Inflammatory macrophage treated with lipopolysaccharide for 4 hours (primary cell): Measurements from ENCODE around the gene TOR2A.

Source experiments
- DNase-seq: peaks from one replicate; pipeline ENCODE4 v3.0.0-alpha.2; 2020

The TOR2A gene

DNA sequence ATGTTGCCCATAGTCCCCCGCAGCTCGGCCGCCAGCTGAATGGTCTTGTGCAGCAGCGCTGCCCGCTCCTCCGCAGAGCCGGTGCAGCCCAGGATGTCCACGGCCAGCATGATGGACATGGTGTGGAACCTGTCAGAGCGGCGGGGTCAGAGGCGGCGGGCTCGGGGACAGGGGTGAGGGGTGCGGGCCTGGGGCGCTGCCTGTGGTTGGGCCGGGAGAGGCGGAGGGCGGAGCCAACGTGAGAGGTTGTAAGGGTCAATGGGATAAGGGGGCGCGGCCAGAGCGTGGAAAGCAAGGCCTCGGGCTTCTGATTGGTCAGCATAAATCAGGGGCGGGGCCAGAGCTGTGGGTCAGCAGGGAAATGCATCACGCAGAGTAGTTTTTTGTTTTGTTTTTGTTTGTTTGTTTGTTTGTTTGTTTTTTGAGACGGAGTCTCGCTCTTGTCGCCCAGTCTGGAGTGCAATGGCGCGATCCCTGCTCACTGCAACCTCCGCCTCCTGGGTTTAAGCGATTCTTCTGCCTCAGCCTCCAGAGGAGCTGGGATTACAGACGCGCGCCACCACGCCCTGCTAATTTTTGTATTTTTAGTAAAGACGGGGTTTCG is 6.8 kb upstream of the TOR2A start:
- no peak for DNase-seq

- DNase-seq: peak; percentile 38
These were observed 4.7 kb upstream of the TOR2A start for GRCh38 chr9:127739614-127740330.

DNA sequence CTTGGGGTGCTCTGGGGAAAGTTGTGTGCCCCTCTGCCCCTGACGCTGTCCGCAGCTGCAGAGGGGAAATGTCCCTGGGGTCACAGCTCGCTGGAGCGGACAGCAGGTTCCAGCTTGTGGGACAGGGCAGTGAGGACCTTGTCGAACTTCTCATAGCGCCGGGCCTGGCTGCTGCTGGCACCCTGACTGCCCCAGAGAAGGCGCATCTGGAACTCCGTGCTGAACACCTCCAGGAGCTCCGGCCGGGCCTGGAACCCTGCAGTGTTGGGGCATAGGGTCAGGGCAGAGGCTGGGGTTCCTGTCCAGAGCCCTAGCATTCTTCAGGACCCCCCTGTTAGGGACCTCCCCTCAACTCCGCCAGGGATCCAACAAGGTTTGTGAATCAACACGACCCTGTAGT is 3.6 kb upstream of the TOR2A start:
- no peak for DNase-seq

- no peak for DNase-seq
These were observed 564 bp upstream of the TOR2A start for GRCh38 chr9:127735530-127736185.

- no peak for DNase-seq
These were observed 797 bp downstream of the TOR2A start for GRCh38 chr9:127734247-127734746.

DNA sequence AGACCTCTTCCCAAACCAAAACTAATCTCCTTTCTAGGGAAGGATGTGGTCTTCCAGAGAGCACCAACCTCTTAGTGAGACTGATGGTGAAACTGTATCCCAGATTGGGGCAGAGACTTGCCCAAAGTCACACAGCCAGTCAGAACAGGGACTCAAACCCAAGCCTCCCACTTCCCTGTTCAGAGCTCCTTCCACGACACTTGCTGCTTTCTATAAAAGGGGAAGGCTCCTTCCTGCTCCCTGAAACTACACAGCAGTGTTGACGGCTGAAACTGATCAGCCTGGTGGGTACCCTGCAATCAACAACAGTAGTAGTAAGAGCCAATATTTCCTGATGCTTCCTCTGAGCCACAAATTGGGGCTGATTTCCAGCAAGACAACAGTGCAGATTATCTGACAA is 1.5 kb downstream of the TOR2A start:
- DNase-seq: peak; percentile 41

DNA sequence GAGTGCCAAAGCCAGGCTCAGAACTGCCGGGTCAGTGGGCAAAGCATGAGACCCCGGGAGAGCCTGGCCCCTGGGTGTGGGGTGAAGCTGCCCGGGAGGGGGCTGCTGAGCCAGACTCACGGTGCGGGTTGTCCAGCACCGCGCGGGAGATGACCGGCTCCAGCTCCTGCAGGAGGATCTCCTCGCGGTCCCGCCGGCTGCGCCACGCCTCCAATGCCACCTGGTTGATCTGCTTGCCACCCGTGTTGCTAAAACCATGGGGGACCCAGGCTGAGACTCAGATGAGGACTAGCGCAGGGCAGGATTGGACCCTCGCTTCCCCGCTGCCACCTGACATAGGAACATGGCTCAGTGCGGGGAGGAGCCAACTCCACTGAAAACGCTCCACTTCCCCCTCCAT is 2.6 kb downstream of the TOR2A start:
- DNase-seq: no peak

- no peak for DNase-seq
These were observed 3.2 kb downstream of the TOR2A start for GRCh38 chr9:127731938-127732337.

DNA sequence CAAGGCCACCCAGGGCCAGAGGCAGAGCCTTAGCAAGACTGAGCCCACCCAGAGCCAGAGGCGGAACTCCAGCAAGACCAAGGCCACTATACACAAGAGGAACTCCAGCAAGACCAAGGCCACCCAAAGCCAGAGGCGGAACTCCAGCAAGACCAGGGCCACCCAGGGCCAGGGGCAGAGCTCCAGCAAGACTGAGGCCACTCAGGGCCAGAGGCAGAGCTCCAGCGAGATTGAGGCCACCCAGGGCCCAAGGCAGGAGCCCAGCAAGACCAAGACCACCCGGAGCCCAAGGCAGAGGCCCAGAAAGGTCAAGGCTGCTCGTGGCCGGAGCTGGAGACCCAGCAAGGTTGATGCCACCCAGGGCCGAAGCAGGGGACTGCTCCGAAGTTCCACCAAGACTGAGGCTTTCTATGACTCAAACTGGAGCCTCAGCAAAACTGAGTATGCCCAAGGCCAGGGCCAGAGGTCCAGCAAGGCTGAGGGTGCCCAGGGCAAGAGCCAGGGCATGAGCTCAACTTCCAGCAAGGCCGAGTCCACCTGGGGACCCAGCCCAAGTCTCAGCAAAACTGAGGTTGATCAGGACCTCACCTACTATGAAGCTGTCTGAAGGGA is 4.2 kb downstream of the TOR2A start:
- no peak for DNase-seq

DNA sequence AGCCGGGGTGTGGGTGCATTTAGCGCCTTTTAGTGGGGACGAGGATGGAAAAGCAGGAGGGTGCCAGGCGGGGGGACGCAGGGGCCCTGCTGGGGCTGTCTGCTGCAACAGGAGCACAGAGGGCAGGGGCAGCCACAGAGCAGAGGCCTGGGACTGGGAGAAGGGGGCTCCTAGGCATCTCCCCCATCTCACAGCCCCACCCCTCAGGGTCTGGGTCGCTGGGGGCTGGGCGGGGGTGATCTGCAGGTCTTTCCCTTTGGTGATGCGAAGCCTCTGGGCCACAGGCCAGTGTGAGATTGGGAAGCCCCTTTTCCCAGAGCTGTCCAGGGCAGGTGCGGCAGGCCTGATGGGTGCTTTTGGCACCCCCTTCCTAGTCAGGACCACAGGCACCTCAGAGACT is 4.8 kb downstream of the TOR2A start:
- no peak for DNase-seq

DNA sequence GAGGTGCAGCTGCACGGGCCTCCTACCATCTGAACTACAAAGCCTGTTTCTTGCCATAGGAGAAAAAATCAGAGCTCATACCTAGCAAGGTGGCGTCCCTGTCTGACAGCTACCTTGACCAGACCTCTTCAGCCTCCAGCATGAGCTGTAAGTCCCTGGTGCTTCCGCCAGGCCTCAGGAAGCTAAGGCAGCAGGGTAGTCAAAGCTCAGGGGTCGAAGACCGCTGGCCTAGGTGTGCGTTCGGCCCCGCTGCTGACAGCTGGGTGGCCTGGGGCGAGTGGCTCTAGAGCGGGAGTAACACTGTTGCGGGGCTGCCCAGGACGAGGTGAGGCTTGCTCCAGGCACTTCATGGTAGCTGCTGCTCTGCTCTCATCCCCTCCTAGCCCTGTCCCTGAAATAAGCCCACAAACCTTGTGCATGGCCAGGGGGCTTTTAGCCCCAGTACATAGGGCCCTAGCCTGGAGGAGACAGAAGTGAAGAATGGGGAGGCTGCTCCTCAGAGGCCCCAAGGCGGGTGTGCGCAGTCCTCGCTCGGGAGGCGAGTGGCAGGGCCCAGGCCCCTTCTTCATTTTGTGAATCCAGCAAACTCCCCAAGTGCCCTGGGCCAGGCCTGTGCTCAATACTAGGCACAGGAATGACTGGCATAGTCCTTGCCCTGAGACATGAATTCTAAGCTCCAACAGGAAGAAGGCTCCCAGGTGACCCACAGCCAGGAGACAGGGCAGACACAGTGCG is 5.4 kb downstream of the TOR2A start:
- DNase-seq: no peak

- no peak for DNase-seq
These were observed 6.3 kb downstream of the TOR2A start for GRCh38 chr9:127728808-127729207.

GRCh38 chr9:127726871-127727270 is 8.2 kb downstream of the TOR2A start:
- DNase-seq: no peak

GRCh38 chr9:127724012-127724411 is 11.1 kb downstream of the TOR2A start:
- no peak for DNase-seq

DNA sequence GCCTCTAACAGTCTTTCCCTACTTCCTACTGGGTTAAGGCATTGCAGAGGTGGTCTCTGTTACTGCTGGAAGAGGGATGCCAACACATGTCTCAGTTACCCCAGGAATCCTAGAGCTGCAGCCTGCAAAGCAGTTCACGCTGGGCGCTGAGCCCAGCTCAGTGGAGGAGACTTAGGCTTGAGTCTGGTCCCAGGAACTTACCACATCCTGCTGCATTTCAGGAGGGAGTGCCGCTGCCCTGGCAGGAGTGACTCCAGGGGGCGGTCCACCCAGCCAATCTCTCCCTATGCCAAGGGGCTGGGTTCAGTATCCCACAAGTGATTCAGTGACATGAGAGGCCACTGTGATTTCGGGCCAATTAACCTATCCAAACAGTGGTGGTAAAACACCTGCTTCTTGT is 11.7 kb downstream of the TOR2A start:
- no peak for DNase-seq

- DNase-seq: no peak
These were observed 12.1 kb downstream of the TOR2A start for GRCh38 chr9:127723013-127723412.

GRCh38 chr9:127722055-127722745 is 12.9 kb downstream of the TOR2A start:
- DNase-seq: no peak

GRCh38 chr9:127721391-127721821 is 13.7 kb downstream of the TOR2A start:
- DNase-seq: no peak

GRCh38 chr9:127720865-127721227 is 14.2 kb downstream of the TOR2A start:
- DNase-seq: no peak

GRCh38 chr9:127720031-127720864 is 14.8 kb downstream of the TOR2A start:
- no peak for DNase-seq

DNA sequence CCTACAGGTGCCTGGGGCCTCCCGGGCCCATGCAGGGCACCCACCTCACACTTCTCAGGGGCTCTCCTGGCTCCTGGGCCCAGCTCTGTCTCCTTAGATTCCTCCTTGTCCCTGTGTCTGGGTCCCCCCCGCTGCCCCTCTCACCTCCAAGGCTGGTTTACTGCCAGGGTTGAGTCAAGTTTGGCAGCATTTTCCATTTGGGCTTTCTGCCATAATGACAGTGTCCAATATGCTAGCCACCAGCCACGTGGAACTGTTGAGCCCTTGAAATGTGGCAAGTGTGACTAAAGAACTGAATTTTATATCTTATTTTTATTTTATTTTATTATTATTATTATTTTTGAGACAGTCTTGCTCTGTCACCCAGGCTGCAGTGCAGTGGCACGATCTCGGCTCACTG is 17.3 kb downstream of the TOR2A start:
- DNase-seq: no peak
